ENCODE results near the gene PLCH1.

PLCH1 gene
- long read RNA-seq, partial matches to known transcripts, result 29 of 69 reads
- long read RNA-seq, other reads (novel, unspliced or antisense), result 40 of 69 reads

- TF ChIP-seq REST (IDR thresholded peaks at IDR 0.05; ENCODE audit: insufficient replicate concordance, low read depth) (no peak), CTCF (IDR thresholded peaks at IDR 0.05; ENCODE audit: insufficient read depth, low read length) (no peak), GABPA (IDR thresholded peaks at IDR 0.05; ENCODE audit: low read depth) (peak; percentile 41), SPI1 (IDR thresholded peaks at IDR 0.05; ENCODE audit: borderline replicate concordance, low read depth) (peak; percentile 78; the same call in 1 of the 2 replicates), POLR2AphosphoS5 (IDR thresholded peaks at IDR 0.05; ENCODE audit: low read depth) (peak; percentile 30; the same call in 1 of the 2 replicates)
- peaks cover 4% of the 10 kb centered on the region for H3K27me3 ChIP-seq (ENCODE audit: insufficient read depth, poor library complexity, severe bottlenecking)
Observed at GRCh38 chr3:155744626-155745324, at the start of gene PLCH1. TSS of gene PLCH1 (minus strand) at chr3:155745071. CDS start at chr3:155704224, 40,847 bp downstream.

GRCh38 chr3:155792532-155792931 lies 47.7 kb upstream of the PLCH1 start:
- no peaks in the 10 kb centered on the region for H3K27me3 ChIP-seq (ENCODE audit: insufficient read depth, poor library complexity, severe bottlenecking)
- H3K4me3 ChIP-seq (replicated peaks; ENCODE audit: insufficient read depth, low read length), result no peak overlapping the region
- no peak for TF ChIP-seq REST (IDR thresholded peaks at IDR 0.05; ENCODE audit: insufficient replicate concordance, low read depth)
- no peak for TF ChIP-seq POLR2AphosphoS5 (IDR thresholded peaks at IDR 0.05; ENCODE audit: low read depth)
- TF ChIP-seq SPI1 (IDR thresholded peaks at IDR 0.05; ENCODE audit: borderline replicate concordance, low read depth), result no peak
- no peak overlapping the region for H3K27ac ChIP-seq (replicated peaks)
- DNase-seq (ENCODE audit: low read depth in 1 of 2, low spot score in 1 of 2), result no peak

More at GRCh38 chr3:155744626-155745324, at the start of gene PLCH1:
- DNase-seq (ENCODE audit: low read depth in 1 of 2, low spot score in 1 of 2), result peak; percentile 18 to 77
- Histone ChIP-seq H3K4me3 (replicated peaks; ENCODE audit: insufficient read depth, low read length) (peak within 1 kb of the TSS; percentile 69), H3K27ac (replicated peaks) (peak within 1 kb of the TSS; percentile 47)

- Histone ChIP-seq H3K4me3 (replicated peaks; ENCODE audit: insufficient read depth, low read length) (no peak overlapping the region), H3K27me3 (ENCODE audit: insufficient read depth, poor library complexity, severe bottlenecking) (no peaks in the 10 kb centered on the region), H3K27ac (replicated peaks) (peak overlapping the region; percentile 44)
- 0 out of 2 replicates have a peak, but pooled peaks have one; percentile 24 for TF ChIP-seq POLR2AphosphoS5 (IDR thresholded peaks at IDR 0.05; ENCODE audit: low read depth)
- TF ChIP-seq CTCF (IDR thresholded peaks at IDR 0.05; ENCODE audit: insufficient read depth, low read length), result no peak
- DNase-seq (ENCODE audit: low read depth in 1 of 2, low spot score in 1 of 2), result peak; percentile 65 to 90
Observed at GRCh38 chr3:155791190-155791589, 46.3 kb upstream of the PLCH1 start.

- TF ChIP-seq CTCF (IDR thresholded peaks at IDR 0.05; ENCODE audit: insufficient read depth, low read length), result no peak
- no peak for TF ChIP-seq GABPA (IDR thresholded peaks at IDR 0.05; ENCODE audit: low read depth)
- no peak for TF ChIP-seq POLR2AphosphoS5 (IDR thresholded peaks at IDR 0.05; ENCODE audit: low read depth)
- no peak for TF ChIP-seq REST (IDR thresholded peaks at IDR 0.05; ENCODE audit: insufficient replicate concordance, low read depth)
- no peak for TF ChIP-seq SPI1 (IDR thresholded peaks at IDR 0.05; ENCODE audit: borderline replicate concordance, low read depth)
- H3K27me3 ChIP-seq (ENCODE audit: insufficient read depth, poor library complexity, severe bottlenecking), result no peaks in the 10 kb centered on the region
- no peak overlapping the region for H3K4me3 ChIP-seq (replicated peaks; ENCODE audit: insufficient read depth, low read length)
- H3K27ac ChIP-seq (replicated peaks), result peak overlapping the region; percentile 44
- peak in 1 of 2 experiments; percentile 21 for DNase-seq (ENCODE audit: low read depth in 1 of 2, low spot score in 1 of 2)
Observed at GRCh38 chr3:155790272-155790925, 45.5 kb upstream of the PLCH1 start.

All from HL-60 (cell line).